GM12872 (cell line): ENCODE results near the gene LRRK1.

Experiments used
- CTCF ChIP-seq: IDR thresholded peaks from 3 replicates; pipeline ENCODE4 v1.5.1; 2011; ENCODE audit warnings: low read depth, mild to moderate bottlenecking, low read length, moderate library complexity; ENCODE audit not compliant: insufficient read depth

The LRRK1 gene

GRCh38 chr15:101088271-101088670 lies 169.1 kb downstream of the LRRK1 start:
- no peak for TF ChIP-seq CTCF

GRCh38 chr15:101088788-101089578 lies 169.8 kb downstream of the LRRK1 start:
- peak; percentile 95 for TF ChIP-seq CTCF

GRCh38 chr15:101089579-101090427 lies 170.6 kb downstream of the LRRK1 start:
- no peak for TF ChIP-seq CTCF

- no peak for TF ChIP-seq CTCF
These were observed 171.3 kb downstream of the LRRK1 start for GRCh38 chr15:101090428-101090790.

GRCh38 chr15:101091080-101092017 lies 172.2 kb downstream of the LRRK1 start:
- TF ChIP-seq CTCF, result no peak

- no peak for TF ChIP-seq CTCF
These were observed 173.2 kb downstream of the LRRK1 start for GRCh38 chr15:101092156-101092866.
